DMS79 treated with DMSO at 0.1 percent for 48 hours (cell line): ENCODE results near the gene GNAO1.

Experiments used
- DNase-seq: peaks from one replicate; lab custom pipeline; 2025; lab: John Stamatoyannopoulos, UW

GNAO1 gene

DNA sequence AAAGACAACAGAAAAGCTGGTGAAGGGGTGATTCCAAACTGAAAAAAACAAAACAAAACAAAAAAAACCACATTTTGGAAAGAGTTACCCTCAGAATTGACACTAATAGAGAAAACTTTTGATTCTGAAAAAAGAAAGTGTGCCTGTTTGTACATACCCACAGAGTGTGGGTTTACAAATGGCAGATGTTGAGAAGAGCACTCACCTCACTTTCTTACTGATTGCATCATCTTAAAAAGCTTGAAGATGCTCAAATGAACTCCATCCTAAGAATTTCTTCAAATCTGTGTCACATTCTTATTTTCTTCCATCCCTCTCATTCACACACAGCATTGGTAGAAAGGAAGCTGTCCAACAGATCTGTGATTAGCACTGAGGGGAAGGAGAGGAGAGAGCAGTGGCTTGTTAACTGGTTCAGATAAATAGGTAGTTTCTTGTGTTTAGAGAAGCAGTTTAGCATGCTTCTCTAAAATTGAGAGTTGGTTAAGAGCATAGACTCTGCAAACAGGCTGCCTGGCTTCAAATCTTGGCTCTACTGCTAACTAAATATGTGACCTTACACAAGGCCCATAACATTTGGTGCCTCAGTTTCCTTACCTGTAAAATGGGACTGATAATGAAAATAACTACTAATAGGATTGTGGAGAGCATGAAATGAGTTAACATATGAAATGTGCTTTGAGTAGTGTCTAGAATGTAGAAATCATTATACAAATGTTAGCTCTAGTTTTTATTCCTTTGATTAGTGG, 6.9 kb downstream of the GNAO1 start:
- DNase-seq: no peak

DNA sequence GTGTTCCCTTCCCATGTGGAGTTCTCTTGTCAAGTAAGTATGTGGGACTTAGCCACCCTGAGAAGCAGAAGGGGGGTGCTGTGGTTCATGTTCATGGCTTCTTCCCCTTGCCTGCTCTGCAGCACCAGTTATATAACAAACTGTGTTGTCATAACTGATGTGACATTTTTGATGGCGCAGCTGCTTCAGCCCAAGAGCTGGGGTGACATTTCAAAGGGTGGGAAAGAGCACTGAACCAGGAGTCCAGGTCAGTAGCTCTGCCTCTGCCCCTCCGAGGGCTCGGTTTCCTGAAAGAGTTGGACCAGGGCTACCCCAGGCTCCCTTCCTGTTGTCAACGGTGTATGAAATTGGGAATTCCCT, 7.4 kb downstream of the GNAO1 start:
- no peak for DNase-seq

DNA sequence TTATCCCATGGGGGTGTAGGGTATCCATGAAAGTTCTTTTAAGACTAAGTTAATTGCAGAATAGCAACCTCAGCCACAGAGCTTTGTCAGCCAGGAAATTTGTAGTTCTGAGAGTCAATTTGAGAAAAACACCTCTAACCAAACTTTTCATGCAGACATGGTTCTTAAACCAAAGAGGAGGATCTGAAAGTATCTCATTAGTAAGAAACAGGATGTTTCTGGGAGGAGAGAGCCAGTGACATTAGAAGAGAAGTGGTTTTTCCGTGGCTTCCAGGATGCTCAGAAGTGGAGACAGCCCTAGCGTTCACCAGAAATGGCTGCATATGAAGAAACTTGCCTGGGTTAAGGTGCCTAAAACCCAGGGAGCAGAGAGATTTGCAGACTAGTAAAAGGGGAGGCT, 7.9 kb downstream of the GNAO1 start:
- DNase-seq: no peak

DNA sequence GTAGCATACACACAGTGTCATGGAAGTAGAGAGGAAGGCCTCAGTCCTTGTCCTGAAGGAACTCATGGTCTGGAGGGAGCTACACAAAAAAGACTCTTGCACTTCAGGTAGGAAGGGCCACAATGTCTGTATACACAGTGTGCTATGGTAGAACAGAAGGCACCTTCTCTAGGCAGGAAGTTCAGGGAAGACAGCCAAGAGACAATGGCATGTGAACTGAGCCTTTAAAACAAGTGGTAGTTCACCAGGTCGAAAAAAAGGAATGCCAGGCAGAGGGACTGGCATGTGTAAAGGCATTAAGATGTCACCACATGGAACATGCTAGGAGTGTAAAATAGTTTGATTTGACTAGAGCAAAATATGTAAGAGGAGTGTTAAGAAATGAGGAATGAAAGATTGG, 9.7 kb downstream of the GNAO1 start:
- DNase-seq: no peak

DNA sequence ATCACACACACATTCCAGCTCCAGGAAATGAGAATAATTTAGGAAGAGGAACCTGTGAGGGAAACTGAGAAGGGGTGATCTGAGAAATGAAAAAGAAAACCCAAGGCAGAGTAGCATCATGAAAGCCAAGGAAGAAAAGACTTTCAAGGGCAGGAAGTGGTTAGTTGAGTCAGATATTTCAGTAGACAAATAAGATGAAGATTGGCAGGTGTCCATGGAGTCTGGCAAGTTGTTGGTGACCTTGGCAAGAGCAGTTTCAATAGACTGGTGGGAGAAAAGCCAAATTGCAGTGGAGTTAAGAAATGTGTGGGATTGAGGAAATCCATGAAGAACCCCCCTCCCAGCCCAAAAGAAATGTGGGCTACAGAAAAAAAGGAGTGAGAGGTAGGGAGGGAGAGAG, 10.7 kb downstream of the GNAO1 start:
- peak; percentile 2 for DNase-seq

DNA sequence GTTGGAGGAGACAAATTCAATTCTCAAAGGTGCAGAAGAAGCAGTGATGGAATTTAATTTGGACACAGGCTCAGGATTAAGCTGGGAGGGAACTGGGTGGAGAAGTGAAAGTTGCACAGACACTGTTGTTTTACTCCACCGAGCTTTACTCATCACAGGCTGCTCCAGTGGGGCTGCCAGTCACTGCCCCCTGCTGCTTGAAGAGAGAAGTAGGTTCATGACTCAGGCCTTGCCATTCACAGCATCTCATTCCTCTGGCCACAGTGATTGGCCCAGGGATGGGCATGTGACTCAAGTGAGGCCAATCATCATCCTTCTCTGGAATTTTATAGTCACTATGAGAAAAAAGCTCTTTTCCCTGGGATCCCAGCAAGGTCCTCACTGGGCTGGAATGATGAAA, 11.8 kb downstream of the GNAO1 start:
- DNase-seq: no peak

DNA sequence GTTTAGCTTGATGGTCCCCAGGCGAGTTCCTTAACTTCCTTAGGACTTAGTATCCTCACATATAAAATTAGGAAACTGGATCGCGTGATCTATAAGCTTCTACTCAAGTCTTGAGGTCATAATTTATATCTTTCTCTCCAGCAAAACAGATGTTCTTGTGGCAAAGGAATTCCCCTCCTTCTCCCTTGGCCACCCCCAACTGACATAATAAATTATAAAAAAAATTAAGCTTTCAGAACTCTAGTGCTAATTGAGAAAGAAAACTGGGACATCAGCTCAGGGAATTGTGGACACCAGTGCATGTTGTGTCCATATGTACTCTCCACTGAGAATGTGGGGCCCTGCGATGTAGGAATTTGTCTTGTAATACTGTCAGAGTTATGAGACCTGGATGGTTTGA, 13.5 kb downstream of the GNAO1 start:
- DNase-seq: no peak

- DNase-seq: no peak
Observed at GRCh38 chr16:56206951-56207350, 15.7 kb downstream of the GNAO1 start.

- no peak for DNase-seq
Observed at GRCh38 chr16:56207421-56207820, 16.1 kb downstream of the GNAO1 start.

DNA sequence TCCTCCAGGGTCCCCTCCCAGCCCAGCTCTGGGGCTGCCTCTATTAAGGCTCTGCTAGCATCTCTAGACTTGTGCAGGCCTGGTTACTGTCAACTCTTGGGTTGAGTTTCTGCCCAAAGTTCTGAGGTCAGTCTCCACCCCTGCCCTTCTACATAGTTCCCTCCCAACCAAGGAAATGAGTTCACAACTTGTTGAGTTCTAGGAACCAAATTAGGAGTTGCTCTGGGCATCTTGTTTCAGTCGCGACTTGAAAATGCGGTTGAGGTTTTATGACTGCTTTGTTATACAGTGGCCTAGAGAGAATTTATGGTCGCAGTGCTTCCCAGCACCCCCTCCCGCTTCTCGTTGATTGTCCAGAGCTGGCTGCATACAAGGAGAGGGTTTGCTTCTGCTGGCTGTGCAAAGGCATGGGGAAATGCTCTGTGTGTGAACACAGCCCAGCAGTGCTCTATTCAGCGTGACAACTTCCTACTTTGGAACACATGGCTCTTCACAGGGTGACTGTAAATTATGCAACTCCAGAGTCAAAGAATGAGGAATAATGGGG, 20.2 kb downstream of the GNAO1 start:
- DNase-seq: no peak

DNA sequence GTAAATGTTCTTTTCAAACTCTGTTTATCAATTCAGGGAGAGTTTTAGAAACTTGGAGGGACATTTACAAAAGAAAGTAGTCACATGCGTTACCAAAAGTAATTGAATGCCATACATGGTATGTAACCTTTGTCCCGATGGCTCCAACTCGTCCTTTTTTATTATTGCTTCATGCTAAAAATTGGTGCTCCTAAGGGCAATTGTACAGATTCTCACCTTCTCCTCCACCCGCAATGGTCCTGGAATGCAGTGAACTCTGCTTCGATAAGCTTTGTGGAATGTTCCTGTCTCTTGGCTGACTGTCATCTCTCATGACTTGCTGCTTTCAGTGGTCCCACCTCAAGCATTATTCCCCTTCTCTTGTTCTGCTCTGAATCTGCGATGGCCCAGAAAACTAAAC, 20.9 kb downstream of the GNAO1 start:
- no peak for DNase-seq

DNA sequence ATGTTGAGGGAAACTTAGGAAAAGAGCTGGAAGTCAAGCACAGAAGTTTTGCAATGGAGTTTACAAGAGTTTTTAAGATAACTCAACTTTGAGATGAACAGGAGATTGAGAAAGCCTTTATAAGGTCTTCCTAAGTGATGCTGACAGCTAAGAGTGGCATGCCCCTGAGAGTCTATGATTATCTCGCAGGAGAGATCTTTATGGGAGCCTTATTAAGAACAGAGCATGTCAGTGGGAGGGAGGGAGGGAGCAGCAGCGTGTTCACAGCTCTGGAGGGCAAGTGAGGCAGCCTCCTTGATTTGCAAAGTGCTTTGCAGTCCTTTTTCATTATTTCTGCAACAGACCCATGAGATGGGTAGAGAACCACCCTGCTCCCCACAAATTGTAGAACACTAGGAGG, 30.7 kb downstream of the GNAO1 start:
- DNase-seq: no peak

DNA sequence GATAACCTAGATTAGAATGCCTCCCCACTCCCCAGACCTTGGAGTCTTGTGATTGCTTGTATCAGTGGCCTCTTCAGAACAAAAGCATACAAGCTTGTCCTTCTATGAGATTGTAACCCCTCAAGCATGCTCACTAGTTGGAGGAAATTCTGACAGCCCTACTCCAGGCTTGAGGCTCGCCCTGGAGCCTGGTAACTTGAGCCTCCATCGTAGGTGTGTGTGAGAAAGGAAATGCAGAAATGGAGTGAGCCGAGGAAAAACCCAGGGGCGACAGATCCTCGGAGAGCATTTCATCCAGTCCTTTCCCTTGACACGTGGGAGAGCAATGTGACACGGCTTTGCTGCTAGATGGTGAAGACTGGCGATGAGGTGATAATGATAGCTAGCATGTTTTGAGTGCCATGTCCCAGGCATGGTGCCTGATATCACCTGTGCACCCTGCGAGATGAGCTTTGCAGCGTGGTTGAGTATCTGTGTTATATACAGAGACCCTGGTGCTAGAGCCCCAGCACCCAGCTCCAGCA, 31.2 kb downstream of the GNAO1 start:
- no peak for DNase-seq

DNA sequence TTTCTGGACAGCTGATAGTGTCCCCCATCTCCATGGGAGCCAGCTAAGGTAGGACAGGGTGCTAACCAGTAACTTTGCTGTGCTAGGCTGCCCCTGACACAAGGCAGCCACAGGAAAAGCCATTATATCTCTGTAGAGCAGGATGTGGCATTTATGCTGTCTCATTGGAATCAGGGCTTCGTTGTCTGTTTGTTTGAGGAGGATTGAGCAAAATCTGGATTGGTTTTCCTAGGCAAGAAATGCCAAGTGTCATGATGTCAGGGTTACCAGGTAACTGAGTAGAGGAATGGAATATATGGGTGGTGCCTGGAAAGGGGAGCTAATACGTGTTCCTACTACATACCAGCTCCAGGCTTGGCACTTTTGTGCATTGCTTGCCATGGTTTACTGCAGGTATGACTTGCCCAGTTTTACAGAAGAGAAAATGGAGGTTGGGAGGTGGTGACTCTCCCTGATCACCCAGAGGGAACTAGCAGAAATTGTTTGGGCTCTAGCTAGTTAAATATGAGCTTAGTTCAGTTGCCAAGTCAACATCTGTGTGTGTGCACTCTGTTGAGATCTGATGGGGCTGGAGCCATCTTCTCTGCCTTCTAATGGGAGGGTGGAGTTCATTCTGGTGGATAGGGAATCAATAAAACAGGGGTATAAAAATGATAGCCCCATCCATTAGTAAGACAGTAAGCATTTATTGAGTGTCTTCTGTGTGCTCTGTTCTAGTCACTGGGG, 33.9 kb downstream of the GNAO1 start:
- no peak for DNase-seq

- no peak for DNase-seq
Observed at GRCh38 chr16:56226187-56226586, 34.9 kb downstream of the GNAO1 start.

- no peak for DNase-seq
Observed at GRCh38 chr16:56226845-56227525, 35.7 kb downstream of the GNAO1 start.

DNA sequence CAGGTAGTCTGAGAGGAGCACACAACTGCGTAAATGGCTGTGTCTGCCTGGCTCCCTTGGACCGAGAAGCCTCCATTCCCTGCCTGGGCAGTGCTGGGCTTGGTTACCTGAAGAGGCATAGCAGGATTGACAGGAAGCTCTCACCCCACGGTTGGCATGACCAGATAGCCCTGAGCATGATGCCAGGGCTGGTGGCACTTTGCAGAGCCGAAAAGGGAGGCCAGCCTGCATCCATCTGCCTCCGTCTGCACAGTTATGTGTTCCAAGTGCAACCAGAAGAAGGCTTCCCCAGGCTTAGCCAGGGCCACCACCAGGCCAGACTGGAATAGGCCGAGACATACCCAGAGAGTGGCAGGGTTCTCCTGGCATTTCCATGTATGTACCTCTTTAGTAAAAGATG, 36.6 kb downstream of the GNAO1 start:
- no peak for DNase-seq

- DNase-seq: no peak
Observed at GRCh38 chr16:56228476-56228875, 37.2 kb downstream of the GNAO1 start.

DNA sequence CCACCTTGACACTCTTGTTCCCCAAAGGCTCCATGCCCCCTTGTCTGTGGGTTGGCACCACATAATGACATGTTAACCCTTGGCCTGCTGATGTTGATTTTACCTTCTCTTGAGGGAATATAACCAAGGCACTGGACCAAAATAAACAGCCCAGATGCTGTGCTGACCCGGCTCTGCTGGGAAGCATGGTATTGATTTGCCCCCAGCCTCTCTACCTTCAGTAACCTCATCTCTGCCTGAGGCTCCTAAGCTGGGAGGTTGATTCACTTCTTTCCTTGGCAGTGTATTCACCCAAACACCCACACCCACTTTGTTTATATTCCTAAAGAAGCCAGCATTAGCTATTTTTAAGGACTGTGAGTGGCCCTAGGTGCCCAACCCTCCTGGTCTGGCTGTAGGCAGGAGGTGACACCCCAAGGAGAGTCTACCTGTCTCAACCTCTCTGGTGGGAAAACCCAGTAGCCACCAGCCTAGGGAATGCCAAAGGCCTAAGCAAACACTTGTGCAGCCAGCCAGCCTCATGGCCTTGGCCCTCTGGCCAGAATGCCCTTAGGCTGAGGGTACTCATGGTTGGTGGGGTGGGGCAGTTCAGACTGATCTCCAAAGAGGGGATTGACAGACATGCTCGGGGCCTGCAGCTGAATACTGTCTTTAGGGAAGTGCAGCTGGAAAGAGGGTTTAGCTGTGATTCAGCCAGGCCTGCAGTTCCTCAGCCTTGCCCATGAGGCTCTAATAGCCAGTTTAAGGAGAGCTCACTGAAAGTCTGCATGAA, 42.7 kb downstream of the GNAO1 start:
- DNase-seq: no peak

DNA sequence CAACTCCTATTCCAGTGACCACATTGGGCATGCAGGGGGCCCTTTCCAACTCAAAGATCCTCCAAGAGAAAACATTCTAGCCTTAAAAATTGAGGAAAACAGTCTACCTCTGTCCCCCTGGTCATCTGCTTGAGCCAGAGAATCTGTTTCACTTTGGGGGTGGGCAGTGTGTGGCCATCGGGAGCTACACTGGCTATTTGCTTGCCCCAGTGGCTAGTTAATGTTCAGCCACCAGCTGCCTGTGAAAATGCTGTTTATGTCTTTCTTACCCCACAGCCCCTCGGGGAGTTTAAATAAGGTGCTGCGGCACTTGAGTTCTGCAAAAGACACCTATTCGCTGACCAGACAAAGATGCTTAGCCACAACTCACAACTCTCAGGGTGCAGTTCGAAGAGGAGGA, 43.4 kb downstream of the GNAO1 start:
- DNase-seq: no peak

DNA sequence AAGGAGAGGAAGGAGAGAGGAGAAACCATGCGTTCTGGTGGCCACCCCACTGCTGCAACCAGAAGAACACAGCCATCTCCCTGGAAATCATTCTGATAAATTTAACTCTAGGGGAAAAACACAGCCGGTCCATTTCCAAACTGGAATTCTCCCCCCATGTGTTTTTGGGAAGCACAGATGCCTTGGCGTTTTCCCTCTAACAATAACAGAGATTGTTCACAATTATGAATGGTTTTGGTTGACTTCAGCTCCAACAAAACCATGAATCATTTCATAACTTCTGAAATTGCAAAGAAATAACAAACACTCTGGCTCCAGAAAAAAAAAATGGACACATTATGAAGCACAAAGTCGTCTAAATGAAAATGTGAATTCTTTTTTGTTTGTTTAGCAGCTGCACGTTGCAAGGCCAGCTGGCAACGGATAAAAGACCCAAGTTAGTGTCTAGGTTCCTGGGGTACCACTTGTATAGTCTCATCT, 46.2 kb downstream of the GNAO1 start:
- no peak for DNase-seq

DNA sequence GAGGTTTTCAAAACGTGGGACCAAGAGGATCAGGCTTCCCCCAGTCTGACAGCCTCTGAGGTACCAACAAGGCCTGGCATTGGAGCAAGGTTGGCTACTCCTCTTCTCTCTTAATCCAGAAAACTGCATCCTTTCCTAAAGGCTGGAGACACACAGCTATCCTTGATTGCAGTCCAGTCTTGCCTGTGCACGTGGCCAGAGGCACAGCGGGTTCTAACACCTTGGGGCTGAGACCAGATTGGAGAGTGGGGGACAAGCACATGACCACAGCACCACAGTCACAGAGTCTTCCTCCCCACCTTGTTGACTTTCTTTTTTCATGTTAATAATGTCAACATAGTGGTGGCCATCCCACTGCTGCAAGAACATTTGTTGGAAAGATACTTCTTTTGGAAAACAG, 46.9 kb downstream of the GNAO1 start:
- no peak for DNase-seq
